WTC11 (cell line): Measurements from ENCODE around the gene OPN4.

Source experiments
- ATF1 ChIP-seq: sonication (generic); formaldehyde crosslinking; IDR thresholded peaks from 2 replicates; pipeline ENCODE4 v1.8.1; 2023; ENCODE audit warnings: mild to moderate bottlenecking, moderate library complexity, missing genetic modification reagents
- ZNF317 ChIP-seq: sonication (generic); formaldehyde crosslinking; IDR thresholded peaks from 2 replicates; pipeline ENCODE4 v1.8.1; 2023; ENCODE audit warnings: low read depth, mild to moderate bottlenecking, moderate library complexity, missing genetic modification reagents, borderline replicate concordance
- TF ChIP-seq, protein P1 (sequence below): sonication (generic); formaldehyde crosslinking; IDR thresholded peaks from 2 replicates; pipeline ENCODE4 v1.8.1; 2022; ENCODE audit warnings: mild to moderate bottlenecking, missing genetic modification reagents, moderate library complexity, borderline replicate concordance
- TF ChIP-seq, protein P2 (sequence below): sonication (generic); formaldehyde crosslinking; conservative IDR thresholded peaks from 2 replicates; pipeline ENCODE4 v1.8.1; 2023; ENCODE audit warnings: mild to moderate bottlenecking, low read depth, missing genetic modification reagents, moderate library complexity

DNA sequence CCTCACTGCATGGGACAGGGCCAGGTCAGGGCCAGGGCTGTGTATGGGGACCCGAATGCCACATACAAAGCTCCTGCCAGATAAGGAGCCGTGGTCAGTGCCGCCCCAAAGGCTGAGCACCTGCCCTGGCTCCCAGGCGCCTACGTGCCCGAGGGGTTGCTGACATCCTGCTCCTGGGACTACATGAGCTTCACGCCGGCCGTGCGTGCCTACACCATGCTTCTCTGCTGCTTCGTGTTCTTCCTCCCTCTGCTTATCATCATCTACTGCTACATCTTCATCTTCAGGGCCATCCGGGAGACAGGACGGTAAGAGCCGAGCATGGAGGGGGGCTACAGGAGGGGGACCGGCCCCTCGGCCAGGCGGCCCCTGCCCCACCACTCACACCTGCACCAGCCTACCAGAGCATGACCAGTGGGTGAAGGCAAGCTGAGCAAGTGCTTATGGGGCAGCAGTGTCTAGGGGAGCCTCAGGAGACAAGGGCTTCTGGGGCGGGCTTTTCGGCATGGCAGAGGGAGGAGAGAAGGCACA is 4.9 kb downstream of the OPN4 start:
- TF ChIP-seq, protein P1, sequence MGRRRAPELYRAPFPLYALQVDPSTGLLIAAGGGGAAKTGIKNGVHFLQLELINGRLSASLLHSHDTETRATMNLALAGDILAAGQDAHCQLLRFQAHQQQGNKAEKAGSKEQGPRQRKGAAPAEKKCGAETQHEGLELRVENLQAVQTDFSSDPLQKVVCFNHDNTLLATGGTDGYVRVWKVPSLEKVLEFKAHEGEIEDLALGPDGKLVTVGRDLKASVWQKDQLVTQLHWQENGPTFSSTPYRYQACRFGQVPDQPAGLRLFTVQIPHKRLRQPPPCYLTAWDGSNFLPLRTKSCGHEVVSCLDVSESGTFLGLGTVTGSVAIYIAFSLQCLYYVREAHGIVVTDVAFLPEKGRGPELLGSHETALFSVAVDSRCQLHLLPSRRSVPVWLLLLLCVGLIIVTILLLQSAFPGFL = no peak
- TF ChIP-seq ZNF317 (CRISPR knock-in tag) (no peak), ATF1 (CRISPR knock-in tag) (no peak)
- TF ChIP-seq, protein P2, sequence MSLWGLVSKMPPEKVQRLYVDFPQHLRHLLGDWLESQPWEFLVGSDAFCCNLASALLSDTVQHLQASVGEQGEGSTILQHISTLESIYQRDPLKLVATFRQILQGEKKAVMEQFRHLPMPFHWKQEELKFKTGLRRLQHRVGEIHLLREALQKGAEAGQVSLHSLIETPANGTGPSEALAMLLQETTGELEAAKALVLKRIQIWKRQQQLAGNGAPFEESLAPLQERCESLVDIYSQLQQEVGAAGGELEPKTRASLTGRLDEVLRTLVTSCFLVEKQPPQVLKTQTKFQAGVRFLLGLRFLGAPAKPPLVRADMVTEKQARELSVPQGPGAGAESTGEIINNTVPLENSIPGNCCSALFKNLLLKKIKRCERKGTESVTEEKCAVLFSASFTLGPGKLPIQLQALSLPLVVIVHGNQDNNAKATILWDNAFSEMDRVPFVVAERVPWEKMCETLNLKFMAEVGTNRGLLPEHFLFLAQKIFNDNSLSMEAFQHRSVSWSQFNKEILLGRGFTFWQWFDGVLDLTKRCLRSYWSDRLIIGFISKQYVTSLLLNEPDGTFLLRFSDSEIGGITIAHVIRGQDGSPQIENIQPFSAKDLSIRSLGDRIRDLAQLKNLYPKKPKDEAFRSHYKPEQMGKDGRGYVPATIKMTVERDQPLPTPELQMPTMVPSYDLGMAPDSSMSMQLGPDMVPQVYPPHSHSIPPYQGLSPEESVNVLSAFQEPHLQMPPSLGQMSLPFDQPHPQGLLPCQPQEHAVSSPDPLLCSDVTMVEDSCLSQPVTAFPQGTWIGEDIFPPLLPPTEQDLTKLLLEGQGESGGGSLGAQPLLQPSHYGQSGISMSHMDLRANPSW (CRISPR knock-in tag) = no peak
